DOHH2 (cell line): Measurements from ENCODE around the gene CDKN2B-AS1.

Source experiments
- CTCF ChIP-seq: fragments of 200-600 bp; sonication (generic); IDR thresholded peaks from one replicate; pipeline ENCODE4 v1.5.1; 2014; ENCODE audit warnings: antibody characterized with exemption, mild to moderate bottlenecking, low read depth, low read length; ENCODE audit not compliant: poor library complexity, severe bottlenecking
- EZH2phosphoT487 ChIP-seq: fragments of 200-600 bp; sonication (generic); IDR thresholded peaks from 2 replicates; pipeline ENCODE4 v1.6.1; 2017; ENCODE audit warnings: borderline replicate concordance, mild to moderate bottlenecking, antibody characterized with exemption, low read length, moderate library complexity, mixed read lengths

- TF ChIP-seq CTCF, result no peak
- TF ChIP-seq EZH2phosphoT487, result no peak
Observed at GRCh38 chr9:21966140-21966851, 28.3 kb upstream of the CDKN2B-AS1 start.
